Measurements from ENCODE around the gene GADD45GIP1. TPM values are rescaled to one million over a fixed set of nuclear protein-coding genes. Genes with fewer than 3 reads are reported as not detected.

The GADD45GIP1 gene
- polyA plus RNA-seq, 1 experiment, result 31.6 TPM

- POLR2A ChIA-PET, result interaction anchor here (0.6 kb wide), 1 partner anchor 43 kb away, joined by 4 read pairs; no protein-coding TSS in a partner anchor
- no peak for DNase-seq (ENCODE audit: low read depth, low spot score)
- H3K27me3 ChIP-seq (ENCODE audit: control insufficient read depth, insufficient read depth, low read length), result no peaks in the 10 kb centered on the region
- no peak overlapping the region for H3K27ac ChIP-seq (ENCODE audit: low read depth, low read length)
- peaks cover 6% of the 10 kb centered on the region; the same call in 1 of the 2 replicates for H3K9me3 ChIP-seq (ENCODE audit: control insufficient read depth, insufficient read depth, low read length)
- CTCF ChIA-PET, result interaction anchor here (1.2 to 1.6 kb wide), 3 partner anchors 51 to 156 kb away, joined by 3 to 4 read pairs (median 3); no protein-coding TSS in a partner anchor
- H3K4me3 ChIP-seq (ENCODE audit: low read depth, low read length), result no peak overlapping the region
- no peak for TF ChIP-seq CTCF (IDR thresholded peaks at IDR 0.05; ENCODE audit: low read depth, low read length)
These were observed 43.0 kb downstream of the GADD45GIP1 start for GRCh38 chr19:12913851-12914690.

DNA sequence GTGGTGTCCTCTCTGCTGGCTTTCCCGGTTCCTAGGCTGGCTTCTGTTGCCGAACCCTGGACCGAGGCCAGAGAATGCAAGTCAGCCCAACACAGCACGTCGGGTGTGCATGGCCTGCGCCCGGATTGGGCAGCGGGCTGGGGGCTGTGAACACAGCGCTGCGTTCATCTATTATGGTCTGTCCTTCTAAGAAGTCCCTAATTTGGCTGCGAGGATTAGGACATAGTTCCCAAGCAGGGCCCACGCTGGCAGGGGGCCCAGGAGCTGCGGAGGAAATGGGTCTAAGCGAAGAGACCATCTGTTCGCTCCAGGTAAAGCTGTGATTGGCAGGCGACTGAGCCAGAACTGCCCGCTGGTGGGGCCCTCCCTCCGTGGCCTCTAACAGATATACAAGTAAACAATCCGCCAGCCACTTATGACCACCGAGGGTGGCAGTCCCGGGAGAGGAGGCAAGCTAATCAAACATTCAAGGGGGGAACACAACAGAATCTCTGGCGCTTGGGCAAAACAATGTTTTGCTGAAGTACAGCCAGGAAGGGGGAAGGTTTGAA lies 43.9 kb downstream of the GADD45GIP1 start:
- Histone ChIP-seq H3K9me3 (ENCODE audit: control insufficient read depth, insufficient read depth, low read length) (peaks cover under 1% of the 10 kb centered on the region; the same call in 1 of the 2 replicates), H3K27ac (ENCODE audit: low read depth, low read length) (no peak overlapping the region), H3K27me3 (ENCODE audit: control insufficient read depth, insufficient read depth, low read length) (no peaks in the 10 kb centered on the region), H3K4me3 (ENCODE audit: low read depth, low read length) (no peak overlapping the region)
- ChIA-PET POLR2A (interaction anchor here (0.6 to 1.2 kb wide), 2 partner anchors 21 to 25 kb away, joined by 3 read pairs; partner anchors contain the start of gene FARSA), CTCF (interaction anchor here (0.8 to 1.6 kb wide), 4 partner anchors 52 to 156 kb away, joined by 3 to 4 read pairs (median 3); no protein-coding TSS in a partner anchor)
- TF ChIP-seq CTCF (IDR thresholded peaks at IDR 0.05; ENCODE audit: low read depth, low read length), result no peak
- DNase-seq (ENCODE audit: low read depth, low spot score), result peak; percentile 21

DNA sequence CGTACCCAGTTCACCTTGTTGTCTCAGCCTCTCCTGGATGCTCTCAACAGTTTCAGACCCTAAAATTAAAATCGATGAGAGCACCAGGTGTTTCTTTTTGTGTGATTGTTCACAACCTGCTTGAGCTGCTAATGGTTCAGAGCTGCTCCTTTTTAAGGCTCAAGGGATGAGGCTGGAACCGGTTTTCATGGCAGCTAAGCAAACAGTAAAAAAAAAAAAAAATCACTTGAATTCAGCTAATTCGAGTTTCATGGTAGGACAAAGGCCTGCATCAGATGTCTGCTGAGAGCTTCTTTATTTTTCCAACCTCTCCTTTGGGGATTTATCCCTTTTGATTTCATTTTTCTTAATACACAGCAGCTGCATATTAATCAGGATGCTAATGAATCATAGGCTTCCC lies 44.5 kb downstream of the GADD45GIP1 start:
- no peak for TF ChIP-seq CTCF (IDR thresholded peaks at IDR 0.05; ENCODE audit: low read depth, low read length)
- ChIA-PET POLR2A (interaction anchor here (0.6 to 1.2 kb wide), 2 partner anchors 25 to 34 kb away, joined by 3 read pairs; no protein-coding TSS in a partner anchor), CTCF (interaction anchor here (0.5 to 1.6 kb wide), 3 partner anchors 53 to 155 kb away, joined by 3 to 4 read pairs (median 3); no protein-coding TSS in a partner anchor)
- Histone ChIP-seq H3K27me3 (ENCODE audit: control insufficient read depth, insufficient read depth, low read length) (no peaks in the 10 kb centered on the region), H3K9me3 (ENCODE audit: control insufficient read depth, insufficient read depth, low read length) (no peaks in the 10 kb centered on the region), H3K4me3 (ENCODE audit: low read depth, low read length) (no peak overlapping the region), H3K27ac (ENCODE audit: low read depth, low read length) (no peak overlapping the region)
- no peak for DNase-seq (ENCODE audit: low read depth, low spot score)

GRCh38 chr19:12907166-12907565 lies 49.9 kb downstream of the GADD45GIP1 start:
- Histone ChIP-seq H3K9me3 (ENCODE audit: control insufficient read depth, insufficient read depth, low read length) (no peaks in the 10 kb centered on the region), H3K27ac (ENCODE audit: low read depth, low read length) (no peak overlapping the region), H3K27me3 (ENCODE audit: control insufficient read depth, insufficient read depth, low read length) (no peaks in the 10 kb centered on the region), H3K4me3 (ENCODE audit: low read depth, low read length) (no peak overlapping the region)
- no peak for DNase-seq (ENCODE audit: low read depth, low spot score)
- ChIA-PET POLR2A (no interaction called here), CTCF (interaction anchor here (1.6 kb wide), 1 partner anchor 141 kb away, joined by 3 read pairs; no protein-coding TSS in a partner anchor)
- TF ChIP-seq CTCF (IDR thresholded peaks at IDR 0.05; ENCODE audit: low read depth, low read length), result no peak

Small RNAs within 50 kb of the gene (small RNA-seq; reads per million reads assigned to genes)
- gene MIR5695 (ENCODE audit: insufficient read length, low read depth) (not detected), gene MIR6515 (ENCODE audit: insufficient read length, low read depth) (1.1 reads per million)

Other genes with a start within 250 kb of the GADD45GIP1 start
- gene TNPO2, start 233.3 kb downstream of the GADD45GIP1 start, polyA plus RNA-seq (2011; rRNA removed), result 47.3 and 58.8 TPM in 2 replicates
- 147 and 161 TPM in 2 replicates for gene TRIR, start 222.5 kb downstream of the GADD45GIP1 start, polyA plus RNA-seq (2011; rRNA removed)
- 114 and 129 TPM in 2 replicates for gene GET3, start 219.7 kb downstream of the GADD45GIP1 start, polyA plus RNA-seq (2011; rRNA removed)
- not detected in 2 replicates for gene BEST2, start 205.4 kb downstream of the GADD45GIP1 start, polyA plus RNA-seq (2011; rRNA removed)
- gene HOOK2, start 181.7 kb downstream of the GADD45GIP1 start, polyA plus RNA-seq (2011; rRNA removed), result 5.5 and 6.4 TPM in 2 replicates
- 24.1 and 44.3 TPM in 2 replicates for gene JUNB, start 165.7 kb downstream of the GADD45GIP1 start, polyA plus RNA-seq (2011; rRNA removed)
- 187 and 237 TPM in 2 replicates for gene PRDX2, start 155.4 kb downstream of the GADD45GIP1 start, polyA plus RNA-seq (2011; rRNA removed)
- gene THSD8, start 155.2 kb downstream of the GADD45GIP1 start, polyA plus RNA-seq (2011; rRNA removed), result 1.6 and 2.4 TPM in 2 replicates
- gene RNASEH2A, start 150.6 kb downstream of the GADD45GIP1 start, polyA plus RNA-seq (2011; rRNA removed), result 11.6 and 11.7 TPM in 2 replicates
- not detected in 2 replicates for gene RTBDN, start 122.6 kb downstream of the GADD45GIP1 start, polyA plus RNA-seq (2011; rRNA removed)
- gene MAST1, start 118.7 kb downstream of the GADD45GIP1 start, polyA plus RNA-seq (2011; rRNA removed), result 0.47 and 0.52 TPM in 2 replicates
- gene DNASE2, start 75.8 kb downstream of the GADD45GIP1 start, polyA plus RNA-seq (2011; rRNA removed), result 28.9 and 39.5 TPM in 2 replicates
- not detected in 2 replicates for gene KLF1, start 70.0 kb downstream of the GADD45GIP1 start, polyA plus RNA-seq (2011; rRNA removed)
- 11.4 and 14.0 TPM in 2 replicates for gene GCDH, start 66.1 kb downstream of the GADD45GIP1 start, polyA plus RNA-seq (2011; rRNA removed)
- not detected in 2 replicates for gene SYCE2, start 37.9 kb downstream of the GADD45GIP1 start, polyA plus RNA-seq (2011; rRNA removed)
- 13.5 and 23.0 TPM in 2 replicates for gene FARSA, start 23.5 kb downstream of the GADD45GIP1 start, polyA plus RNA-seq (2011; rRNA removed)
- 1,597 and 1,650 TPM in 2 replicates for gene CALR, start 18.6 kb downstream of the GADD45GIP1 start, polyA plus RNA-seq (2011; rRNA removed)
- gene RAD23A, start 11.4 kb downstream of the GADD45GIP1 start, polyA plus RNA-seq (2011; rRNA removed), result 36.2 and 41.4 TPM in 2 replicates
- gene DAND5, start 12.4 kb upstream of the GADD45GIP1 start, polyA plus RNA-seq (2011; rRNA removed), result not detected in 2 replicates
- gene NFIX, start 38.3 kb upstream of the GADD45GIP1 start, polyA plus RNA-seq (2011; rRNA removed), result 15.1 and 22.3 TPM in 2 replicates
- gene LYL1, start 145.6 kb upstream of the GADD45GIP1 start, polyA plus RNA-seq (2011; rRNA removed), result 0.11 and 0.29 TPM in 2 replicates
- gene TRMT1, start 159.5 kb upstream of the GADD45GIP1 start, polyA plus RNA-seq (2011; rRNA removed), result 17.3 and 21.0 TPM in 2 replicates
- gene NACC1, start 161.0 kb upstream of the GADD45GIP1 start, polyA plus RNA-seq (2011; rRNA removed), result 43.4 and 76.4 TPM in 2 replicates
- 47.9 and 57.6 TPM in 2 replicates for gene STX10, start 193.2 kb upstream of the GADD45GIP1 start, polyA plus RNA-seq (2011; rRNA removed)
- 15.3 and 21.3 TPM in 2 replicates for gene IER2, start 193.2 kb upstream of the GADD45GIP1 start, polyA plus RNA-seq (2011; rRNA removed)

Data from AG04450 (cell line).